Aorta (tissue), 5 donors: ENCODE data around the gene CPED1. TPM values are rescaled to one million over a fixed set of nuclear protein-coding genes. Genes with fewer than 3 reads are reported as not detected.
A peak's percentile ranks its signal among the peaks of the same experiment; 100 is the strongest.
"Not testable (repeated sequence)": the region's sequence is repeated elsewhere in the genome, so short reads cannot be mapped to it uniquely, and the experiment has no call there.

Experiments
- ATAC-seq: fragments of 200-7000 bp; cut with Tn5 transposase; one replicate; pipeline ENCODE4 v1.9.1; 2022; ENCODE audit warnings: moderate library complexity; ENCODE audit not compliant: low FRiP score
- DNase-seq, 2 donors: peaks; one replicate each; pipeline ENCODE4 v3.0.0-alpha.2; 2020
- H3K27ac ChIP-seq, 2 donors: one replicate each; pipeline ENCODE4 v1.5.1; 2013; ENCODE audit warnings: low read length in 2 of 2, mild to moderate bottlenecking in 2 of 2, moderate library complexity in 2 of 2, control low read depth in 1 of 2, inconsistent platforms in 1 of 2, low read depth in 1 of 2
- H3K27me3 ChIP-seq, 2 donors: one replicate each; pipeline ENCODE4 v1.6.1; 2013; ENCODE audit warnings: control low read depth in 1 of 2, low read length in 1 of 2, mild to moderate bottlenecking in 1 of 2, moderate library complexity in 1 of 2; ENCODE audit not compliant: insufficient read depth in 2 of 2, control insufficient read depth in 1 of 2
- H3K36me3 ChIP-seq, 2 donors: one replicate each; pipeline ENCODE4 v1.6.1; 2013; ENCODE audit warnings: control low read depth in 1 of 2, low read length in 1 of 2, mild to moderate bottlenecking in 1 of 2; ENCODE audit not compliant: insufficient read depth in 2 of 2, control insufficient read depth in 1 of 2
- H3K4me1 ChIP-seq, 2 donors: one replicate each; pipeline ENCODE4 v1.6.1; 2013; ENCODE audit warnings: low read length in 2 of 2, control low read depth in 1 of 2, mild to moderate bottlenecking in 1 of 2, moderate library complexity in 1 of 2; ENCODE audit not compliant: insufficient read depth in 2 of 2, control insufficient read depth in 1 of 2
- H3K4me3 ChIP-seq, 2 donors: one replicate each; pipeline ENCODE4 v1.5.1; 2013; ENCODE audit warnings: low read length in 2 of 2, control low read depth in 1 of 2, mild to moderate bottlenecking in 1 of 2
- H3K9me3 ChIP-seq: one replicate; pipeline ENCODE4 v1.6.1; 2013; ENCODE audit warnings: mild to moderate bottlenecking, low read length; ENCODE audit not compliant: control insufficient read depth
- WGBS, 2 donors: extraction: QIAGEN DNeasy Blood & Tissue Kit; methylation state at CpG; one replicate each; pipeline ENCODE4 v1.1.7; 2013; 5-methylcytosine and 5-hydroxymethylcytosine counted together
- intact Hi-C, 2 donors: fragments of 100-400 bp; cut with DNase I; formaldehyde crosslinking; loops; one replicate each; pipeline versions ENCODE4 v1.14.2 to v1.15.0; 2022
- polyA plus RNA-seq, 2 donors: library from polyadenylated mRNA; stranded (reverse); fragments of 200-250 nt; gene quantifications; one replicate each; pipeline ENCODE4 v1.2.3, GENCODE V29; 2013
- total RNA-seq, 2 donors: library from RNA; stranded (reverse); fragmentation: NEBNext Ultra II Directional; extraction: Animal tissue kit (Norgen Biotek cat#: 25700); gene quantifications; one replicate each; pipeline ENCODE4 v1.2.1, GENCODE V29; 2021
- donor health status: healthy with polysubstance abuse.
- donor health status: Bipolar disorder and iron deficiency.
- donor health status: DM: no; HTN: no; CAD: no.
- donor health status: DM: no; HTN: no; CAD: no.
- donor health status: DM: yes; HTN: yes; CAD: no.

Gene CPED1
- total and polyA plus RNA-seq, 4 donors, result 35.3 to 201 (median 79.0) TPM

DNA sequence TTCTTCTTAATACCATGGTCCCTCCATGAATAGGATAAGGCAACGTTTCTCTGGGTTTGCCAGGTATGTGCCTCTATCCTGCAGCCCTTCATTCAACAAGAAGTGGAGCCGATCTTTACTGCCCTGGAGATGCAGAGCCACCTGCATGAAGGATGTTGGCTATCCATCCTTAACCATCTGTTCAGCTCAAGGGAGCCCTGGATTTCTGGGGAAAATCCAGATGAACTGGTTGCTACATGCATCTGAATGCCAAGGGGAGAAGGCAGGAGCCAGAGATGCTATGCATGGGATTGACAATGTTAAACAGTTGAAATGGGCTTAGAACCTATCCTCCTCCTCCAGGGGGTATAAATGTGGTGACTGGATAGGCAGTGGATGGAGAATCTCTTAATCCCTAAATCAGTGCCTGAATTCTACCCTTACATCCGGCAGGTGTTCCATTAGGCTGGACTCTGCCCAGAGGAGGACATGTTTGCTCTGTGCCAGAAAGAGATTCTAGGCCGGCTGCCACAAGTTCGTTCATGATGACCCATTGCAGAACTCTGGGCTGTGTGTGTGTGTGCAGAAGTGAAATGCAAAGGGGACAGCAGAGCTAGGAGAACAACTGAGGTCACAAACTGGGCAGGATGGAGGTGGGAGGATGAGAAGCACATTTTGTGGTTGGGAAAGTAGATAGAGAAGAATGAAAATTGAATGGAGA is 15.6 kb downstream of the CPED1 start:
- intact Hi-C loops, result loop anchor here in 1 of 2 donors (5.0 kb wide), 1 partner anchor 68 kb away; no protein-coding TSS in a partner anchor
- WGBS, 2 donors, result 48 to 50% methylated on average over 5 of the region's 5 CpGs
- Histone ChIP-seq H3K27ac (peak overlapping the region in 1 of 2 donors; percentile 75), H3K9me3 (no peaks in the 10 kb centered on the region), H3K4me1 (peaks cover 5 to 23% of the 10 kb centered on the region in 2 donors), H3K27me3 (no peaks in the 10 kb centered on the region), H3K36me3 (no peaks in the 10 kb centered on the region), H3K4me3 (no peak overlapping the region)
- no peak for DNase-seq
- no peak for ATAC-seq

DNA sequence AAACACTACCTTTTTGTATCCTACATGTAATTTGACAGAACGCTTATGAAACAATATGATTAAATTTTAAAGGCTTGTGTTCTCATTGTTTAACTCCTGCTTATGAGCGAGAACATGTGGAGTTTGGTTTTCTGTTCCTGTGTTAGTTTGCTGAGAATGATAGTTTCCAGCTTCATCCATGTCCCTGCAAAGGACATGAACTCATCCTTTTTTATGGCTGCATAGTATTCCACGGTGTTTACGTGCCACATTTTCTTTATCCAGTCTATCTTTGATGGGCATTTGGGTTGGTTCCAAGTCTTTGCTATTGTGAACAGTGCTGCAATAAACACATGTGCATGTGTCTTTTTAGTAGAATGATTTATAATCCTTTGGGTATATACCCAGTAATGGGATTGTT is 16.5 kb downstream of the CPED1 start:
- not testable (repeated sequence) for H3K4me3 ChIP-seq, DNase-seq, ATAC-seq, H3K27ac ChIP-seq, H3K9me3 ChIP-seq, H3K36me3 ChIP-seq, H3K27me3 ChIP-seq
- 94 to 97% methylated on average over 4 of the region's 4 CpGs for WGBS, 2 donors
- intact Hi-C loops, result loop anchor here in 1 of 2 donors (5.0 kb wide), 1 partner anchor 37 kb away; no protein-coding TSS in a partner anchor
- H3K4me1 ChIP-seq, result peaks cover 5 to 23% of the 10 kb centered on the region in 2 donors

DNA sequence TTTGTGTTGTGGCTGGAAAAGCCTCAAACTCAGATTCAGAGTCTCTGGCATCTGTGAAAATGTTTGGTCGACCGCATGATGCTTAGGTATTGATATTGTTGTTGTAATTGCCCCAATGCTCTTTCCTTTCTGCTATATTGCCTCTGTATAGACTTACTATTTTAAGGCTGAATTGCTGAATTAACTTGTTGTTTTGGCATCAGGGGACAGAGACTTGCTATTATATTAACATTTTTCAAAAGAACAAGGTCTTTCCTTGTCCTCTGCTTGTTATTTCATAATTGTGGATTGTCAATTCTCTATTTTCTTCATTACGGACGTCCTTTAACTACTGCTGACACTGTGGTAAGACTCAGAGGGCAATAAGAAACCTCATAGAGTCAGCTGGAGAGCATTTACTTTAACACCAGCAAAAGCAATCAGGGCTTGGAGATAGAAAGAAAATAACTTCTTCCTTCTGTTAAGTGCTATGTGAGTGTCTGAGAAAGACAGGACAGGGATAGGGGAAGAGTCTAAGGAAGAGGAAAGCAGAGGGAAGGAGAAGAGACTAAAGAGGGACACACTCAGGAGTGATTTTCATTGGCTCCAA is 17.6 kb downstream of the CPED1 start:
- no peak for ATAC-seq

GRCh38 chr7:121006711-121007315 is 18.3 kb downstream of the CPED1 start:
- WGBS, 2 donors, result 75 to 77% methylated on average over 6 of the region's 6 CpGs
- H3K4me3 ChIP-seq, result no peak overlapping the region
- no peak for ATAC-seq
- DNase-seq, result no peak
- no peak overlapping the region for H3K27ac ChIP-seq
- H3K27me3 ChIP-seq, result no peaks in the 10 kb centered on the region
- intact Hi-C loops, result loop anchor here in 1 of 2 donors (5.0 kb wide), 1 partner anchor 35 kb away; no protein-coding TSS in a partner anchor
- H3K4me1 ChIP-seq, result peaks cover 5 to 12% of the 10 kb centered on the region in 2 donors
- H3K36me3 ChIP-seq, result no peaks in the 10 kb centered on the region
- no peaks in the 10 kb centered on the region for H3K9me3 ChIP-seq

More for the DNA sequence above, 17.6 kb downstream of the CPED1 start:
- Histone ChIP-seq H3K9me3 (no peaks in the 10 kb centered on the region), H3K27me3 (no peaks in the 10 kb centered on the region), H3K4me3 (no peak overlapping the region), H3K36me3 (no peaks in the 10 kb centered on the region), H3K4me1 (peaks cover 5 to 17% of the 10 kb centered on the region in 2 donors), H3K27ac (no peak overlapping the region)
- 57 to 68% methylated on average over 4 of the region's 4 CpGs for WGBS, 2 donors
- intact Hi-C loops, result loop anchor here in 1 of 2 donors (5.0 kb wide), 1 partner anchor 36 kb away; no protein-coding TSS in a partner anchor
- no peak for DNase-seq

DNA sequence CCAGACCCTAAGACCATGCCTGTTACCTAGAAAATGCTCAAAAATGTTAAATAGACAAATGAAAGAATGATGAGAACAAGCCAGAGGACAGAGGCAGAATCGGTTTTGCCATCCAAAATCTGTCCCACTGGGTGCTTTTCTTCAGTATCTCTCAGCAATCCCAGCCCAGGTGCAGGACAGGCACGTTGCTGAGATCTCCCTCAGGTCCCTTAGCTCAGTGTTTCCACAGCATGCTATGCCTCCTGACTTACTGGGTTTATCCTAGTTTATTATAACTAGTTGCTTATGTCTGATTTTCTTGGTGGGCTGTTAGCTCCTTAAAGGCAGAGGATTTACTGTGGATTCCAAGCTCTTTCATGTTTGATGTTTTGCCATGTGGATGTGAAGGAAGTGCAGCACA is 20.3 kb downstream of the CPED1 start:
- Histone ChIP-seq H3K9me3 (no peaks in the 10 kb centered on the region), H3K27ac (no peak overlapping the region), H3K4me1 (peaks cover 3 to 6% of the 10 kb centered on the region in 2 donors), H3K4me3 (no peak overlapping the region), H3K36me3 (no peaks in the 10 kb centered on the region), H3K27me3 (no peaks in the 10 kb centered on the region)
- WGBS, 2 donors, result 85 to 90% methylated on average over 2 of the region's 2 CpGs
- intact Hi-C loops, result loop anchor here in 1 of 2 donors (5.0 kb wide), 1 partner anchor 33 kb away; no protein-coding TSS in a partner anchor
- ATAC-seq (no peak), DNase-seq (no peak)

DNA sequence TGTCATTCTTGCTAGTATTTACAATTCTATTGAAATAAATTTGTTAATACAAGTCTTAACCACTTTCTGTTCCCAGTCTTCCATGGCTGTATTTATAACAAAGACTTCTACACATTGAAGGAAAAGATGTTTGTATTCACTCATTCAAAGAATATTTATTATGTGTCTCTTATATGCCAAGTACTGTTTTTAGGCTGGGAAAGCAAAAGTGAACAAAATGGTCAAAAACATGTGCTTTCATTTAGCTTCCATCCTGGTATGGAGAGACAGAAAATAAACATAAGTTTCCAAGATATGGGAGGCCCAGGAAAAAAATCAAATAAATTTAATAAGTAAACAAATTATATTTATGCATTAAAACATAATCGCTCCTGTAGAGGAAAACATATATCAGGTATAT is 22.9 kb downstream of the CPED1 start:
- ATAC-seq, result no peak
- H3K4me1 ChIP-seq, result peaks cover 0 to 2% of the 10 kb centered on the region in 2 donors
- no peaks in the 10 kb centered on the region for H3K9me3 ChIP-seq
- no peaks in the 10 kb centered on the region for H3K36me3 ChIP-seq
- no peak for DNase-seq
- H3K27ac ChIP-seq, result no peak overlapping the region
- intact Hi-C loops, result no loop called here
- 86 to 93% methylated on average over 1 of the region's 1 CpG for WGBS, 2 donors
- no peak overlapping the region for H3K4me3 ChIP-seq
- H3K27me3 ChIP-seq, result no peaks in the 10 kb centered on the region

DNA sequence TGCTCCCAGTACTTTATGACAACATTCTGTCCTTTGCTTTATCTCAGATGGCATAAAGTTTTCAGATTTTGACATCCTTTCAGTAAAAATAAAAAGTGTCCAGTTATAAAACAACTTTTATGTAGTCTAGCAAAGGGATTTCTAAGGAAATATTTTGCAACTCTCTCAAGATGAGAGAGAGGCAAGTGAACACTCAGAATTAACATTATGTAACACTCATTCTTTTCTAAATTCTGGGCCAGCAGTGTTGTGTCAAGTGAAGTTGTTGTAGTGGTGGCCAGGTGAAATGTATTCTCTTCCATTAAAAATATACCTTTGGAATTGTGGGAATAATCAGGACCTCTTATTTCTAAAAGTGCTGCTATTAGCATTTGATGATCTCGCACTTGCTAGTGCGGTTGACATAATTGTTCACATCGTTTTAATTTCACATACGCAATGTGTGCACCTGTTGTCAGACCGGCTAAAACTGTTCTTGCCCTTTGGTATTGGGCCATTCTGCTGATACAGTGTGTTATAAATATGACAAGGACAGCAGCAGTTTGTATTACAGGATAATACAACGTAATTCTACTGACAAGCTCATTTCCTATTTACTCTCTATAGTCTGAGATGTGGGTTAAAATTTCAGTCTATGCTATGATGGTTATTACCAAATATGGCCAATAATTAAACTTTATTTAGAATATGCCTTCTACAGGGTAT is 23.8 kb downstream of the CPED1 start:
- Histone ChIP-seq H3K4me3 (no peak overlapping the region), H3K4me1 (peaks cover 2 to 5% of the 10 kb centered on the region in 2 donors), H3K36me3 (no peaks in the 10 kb centered on the region), H3K9me3 (no peaks in the 10 kb centered on the region), H3K27ac (no peak overlapping the region), H3K27me3 (no peaks in the 10 kb centered on the region)
- DNase-seq (no peak), ATAC-seq (no peak)
- intact Hi-C loops, result no loop called here
- 89 to 93% methylated on average over 6 of the region's 6 CpGs for WGBS, 2 donors

DNA sequence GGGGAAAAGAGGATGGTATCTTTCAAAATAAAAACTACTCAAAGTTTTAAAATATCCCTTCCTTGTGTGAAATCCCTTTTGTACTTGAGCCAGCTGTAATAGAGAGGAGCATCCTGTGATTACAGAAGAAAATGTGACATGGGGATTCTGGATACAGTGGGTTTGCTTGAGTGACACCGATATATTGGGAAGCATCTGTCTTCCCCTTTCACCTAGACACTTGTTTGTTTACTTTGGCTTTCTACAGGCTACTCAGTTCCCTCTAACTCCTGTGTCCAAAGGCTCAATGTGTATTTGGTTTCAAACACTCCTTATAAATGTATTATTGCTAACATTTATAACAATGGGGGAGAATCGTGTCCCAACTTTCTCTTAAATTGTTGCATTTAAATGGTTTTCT is 24.4 kb downstream of the CPED1 start:
- Histone ChIP-seq H3K36me3 (no peaks in the 10 kb centered on the region), H3K27me3 (no peaks in the 10 kb centered on the region), H3K4me1 (peaks cover 2 to 5% of the 10 kb centered on the region in 2 donors), H3K27ac (no peak overlapping the region), H3K4me3 (no peak overlapping the region), H3K9me3 (no peaks in the 10 kb centered on the region)
- intact Hi-C loops, result no loop called here
- no peak for ATAC-seq
- WGBS, 2 donors, result 77 to 78% methylated on average over 2 of the region's 2 CpGs
- no peak for DNase-seq
